GM19023 (cell line): ENCODE results near the gene KRT84.

Experiments used
- ATAC-seq: cut with Tn5 transposase; IDR thresholded peaks from one replicate; pipeline ENCODE4 v1.9.1; 2021; ENCODE audit warnings: mild to moderate bottlenecking, moderate library complexity; ENCODE audit not compliant: unreplicated experiment

Gene KRT84, protein sequence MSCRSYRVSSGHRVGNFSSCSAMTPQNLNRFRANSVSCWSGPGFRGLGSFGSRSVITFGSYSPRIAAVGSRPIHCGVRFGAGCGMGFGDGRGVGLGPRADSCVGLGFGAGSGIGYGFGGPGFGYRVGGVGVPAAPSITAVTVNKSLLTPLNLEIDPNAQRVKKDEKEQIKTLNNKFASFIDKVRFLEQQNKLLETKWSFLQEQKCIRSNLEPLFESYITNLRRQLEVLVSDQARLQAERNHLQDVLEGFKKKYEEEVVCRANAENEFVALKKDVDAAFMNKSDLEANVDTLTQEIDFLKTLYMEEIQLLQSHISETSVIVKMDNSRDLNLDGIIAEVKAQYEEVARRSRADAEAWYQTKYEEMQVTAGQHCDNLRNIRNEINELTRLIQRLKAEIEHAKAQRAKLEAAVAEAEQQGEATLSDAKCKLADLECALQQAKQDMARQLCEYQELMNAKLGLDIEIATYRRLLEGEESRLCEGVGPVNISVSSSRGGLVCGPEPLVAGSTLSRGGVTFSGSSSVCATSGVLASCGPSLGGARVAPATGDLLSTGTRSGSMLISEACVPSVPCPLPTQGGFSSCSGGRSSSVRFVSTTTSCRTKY

DNA sequence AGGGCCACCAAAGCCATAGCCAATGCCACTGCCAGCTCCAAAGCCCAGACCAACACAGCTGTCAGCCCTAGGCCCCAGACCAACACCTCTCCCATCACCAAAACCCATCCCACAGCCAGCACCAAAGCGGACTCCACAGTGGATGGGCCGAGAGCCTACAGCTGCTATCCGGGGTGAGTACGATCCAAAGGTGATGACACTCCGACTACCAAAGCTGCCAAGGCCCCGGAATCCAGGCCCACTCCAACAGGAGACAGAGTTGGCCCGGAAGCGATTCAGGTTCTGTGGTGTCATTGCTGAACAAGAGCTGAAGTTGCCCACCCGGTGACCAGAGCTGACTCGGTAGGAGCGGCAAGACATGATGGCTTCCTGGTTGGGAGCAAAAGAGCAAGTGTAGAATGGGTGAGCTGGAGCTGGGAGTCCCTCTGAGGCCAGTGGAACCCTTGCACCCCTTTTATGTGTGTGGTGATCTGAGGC lies at the start of gene KRT84:
Gene KRT84, minus strand, starts transcription at position 427 of the 477 bp plus-strand sequence. Its CDS starts 67 bp downstream, at position 360.
- no peak for ATAC-seq

DNA sequence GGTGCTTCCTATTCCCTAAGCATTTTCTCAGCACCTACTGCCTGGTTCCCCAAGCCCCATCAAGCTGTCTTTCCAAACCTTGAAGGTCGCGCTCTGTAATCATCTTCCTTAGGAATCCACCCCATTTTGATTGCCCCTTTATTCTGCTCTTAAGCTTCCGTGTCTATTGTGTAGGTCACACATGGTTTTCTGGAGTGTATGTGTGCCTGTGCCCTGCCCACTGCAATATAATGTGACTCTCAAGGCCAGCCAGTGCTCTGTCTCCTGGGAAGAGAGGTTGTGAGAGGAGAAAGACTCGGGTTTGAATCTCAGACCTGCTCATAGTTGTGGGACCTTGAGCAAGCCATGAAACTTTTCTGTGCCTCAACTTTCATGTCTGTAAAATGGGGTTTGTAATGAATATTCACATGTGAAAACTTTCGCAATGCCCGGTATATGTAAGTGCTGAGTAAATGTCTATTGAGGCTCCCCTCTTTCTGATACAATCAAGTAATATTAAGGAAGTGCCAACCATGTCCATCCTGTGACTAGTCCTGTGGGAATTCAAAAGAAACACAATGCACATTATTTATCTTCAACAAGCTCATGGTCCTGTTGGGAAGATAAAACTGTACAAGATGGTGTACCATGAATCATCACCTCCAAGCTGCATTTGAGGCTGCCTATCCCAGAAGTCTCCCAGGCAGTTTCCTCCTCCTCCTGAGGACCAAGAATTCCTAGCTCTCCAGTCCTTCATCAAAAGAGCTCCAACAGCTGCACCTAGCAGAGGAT lies 49.5 kb upstream of the KRT84 start:
- ATAC-seq, result no peak

DNA sequence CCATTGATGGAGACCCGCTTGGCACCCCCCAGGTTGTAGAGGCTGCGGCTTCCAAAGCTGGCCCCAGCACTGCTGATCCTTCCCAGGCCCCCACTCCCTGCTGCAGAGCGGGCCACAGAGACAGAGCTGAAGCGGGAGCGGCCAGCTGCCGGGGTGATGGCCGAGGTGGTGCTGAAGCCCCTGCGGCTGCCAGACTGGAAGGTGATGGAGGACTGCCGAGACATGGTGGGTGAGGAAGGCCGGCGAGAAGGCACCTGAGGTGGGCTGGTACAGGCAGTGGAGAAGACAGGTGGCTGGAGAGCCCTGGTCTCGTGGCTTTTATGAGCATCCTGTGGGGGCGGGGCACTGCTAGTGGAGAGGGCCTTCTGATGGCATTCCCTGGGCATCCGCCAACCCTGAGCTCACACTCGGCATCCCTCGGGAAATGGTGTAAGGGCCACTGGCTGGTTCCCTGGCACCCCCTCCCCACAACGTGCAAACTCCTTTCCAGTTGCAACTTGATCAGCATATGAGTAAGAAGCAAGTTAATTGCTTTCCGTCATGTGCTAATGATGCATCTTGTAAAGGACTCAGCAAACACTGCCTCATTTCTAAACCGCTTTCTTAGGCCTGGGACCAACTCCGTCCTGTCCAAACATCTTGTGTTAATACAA lies 48.8 kb upstream of the KRT84 start, which contains the start of gene KRT75:
Gene KRT75, minus strand, starts transcription at position 291 of the 653 bp plus-strand sequence. Its CDS starts 67 bp downstream, at position 224.
- no peak for ATAC-seq

DNA sequence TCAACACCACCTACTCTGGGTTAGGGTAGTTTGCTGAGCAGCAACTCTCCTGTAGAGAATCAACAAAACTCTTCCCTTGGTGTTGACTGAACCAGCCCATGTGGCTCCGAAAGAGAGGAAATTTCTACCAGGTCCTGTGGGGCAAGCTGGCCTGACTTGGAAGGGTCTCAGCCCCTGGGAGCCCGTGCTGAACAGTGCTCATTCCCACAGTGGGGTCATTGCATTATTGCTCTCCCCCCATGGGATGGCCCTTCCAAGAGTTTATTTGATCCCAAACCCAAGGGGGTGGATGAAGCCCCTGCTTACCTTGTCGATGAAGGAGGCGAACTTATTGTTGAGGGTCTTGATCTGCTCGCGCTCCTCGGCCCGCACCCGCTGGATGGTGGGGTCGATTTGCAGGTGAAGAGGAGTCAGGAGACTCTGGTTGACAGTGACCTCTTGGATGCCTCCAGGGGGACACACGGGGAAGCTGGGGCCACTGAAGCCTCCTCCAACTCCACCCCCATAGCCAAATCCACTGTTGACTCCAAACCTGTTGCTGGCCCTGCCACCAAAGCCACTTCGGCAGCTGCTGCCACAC lies 48.1 kb upstream of the KRT84 start:
- no peak for ATAC-seq

DNA sequence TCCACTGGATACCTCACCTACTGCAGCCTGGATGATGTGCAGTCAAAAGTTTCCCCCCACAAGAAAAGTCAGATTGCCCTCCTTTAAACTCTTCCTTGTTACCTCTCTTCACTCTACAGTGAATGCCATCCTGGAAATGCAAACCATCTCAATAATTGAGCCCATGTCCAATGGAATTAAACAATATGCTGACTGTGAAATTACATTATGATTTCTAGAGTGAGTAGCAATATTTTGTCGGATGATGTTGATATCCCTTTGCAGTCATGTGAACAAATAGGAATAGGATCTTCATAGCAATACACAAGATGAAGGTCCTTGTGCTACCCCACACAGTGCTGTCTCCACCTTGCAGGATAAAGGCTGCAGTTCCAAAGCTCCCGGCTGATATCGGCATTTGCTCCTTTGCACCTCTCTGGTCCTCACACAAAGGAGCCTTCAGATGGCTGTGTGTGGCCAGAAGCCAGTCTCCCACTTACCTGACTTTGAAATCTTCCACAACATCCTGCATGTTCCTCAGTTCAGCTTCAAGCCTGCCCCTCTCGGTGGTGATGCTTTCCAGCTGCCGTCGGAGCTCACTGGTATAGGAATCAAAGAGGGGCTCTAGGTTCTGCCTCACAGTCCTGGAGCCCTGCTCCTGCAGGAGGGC lies 47.2 kb upstream of the KRT84 start:
- ATAC-seq, result no peak

DNA sequence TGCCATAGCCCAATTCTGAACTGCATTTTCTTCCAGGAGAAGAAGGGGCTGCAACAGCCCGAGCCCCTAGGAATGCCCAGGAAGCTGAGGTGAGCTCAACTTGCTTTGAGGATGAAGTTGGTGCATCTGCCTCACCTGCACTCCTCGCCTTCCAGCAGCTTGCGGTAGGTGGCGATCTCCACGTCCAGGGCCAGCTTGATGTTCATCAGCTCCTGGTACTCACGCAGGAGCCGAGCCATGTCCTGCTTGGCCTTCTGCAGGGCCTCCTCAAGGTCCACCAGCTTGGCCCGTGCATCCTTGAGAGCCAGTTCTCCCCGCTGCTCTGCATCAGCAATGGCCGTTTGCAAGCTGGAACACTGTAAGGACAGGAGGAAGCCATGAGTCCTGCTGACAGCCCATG lies 42.7 kb upstream of the KRT84 start:
- no peak for ATAC-seq

DNA sequence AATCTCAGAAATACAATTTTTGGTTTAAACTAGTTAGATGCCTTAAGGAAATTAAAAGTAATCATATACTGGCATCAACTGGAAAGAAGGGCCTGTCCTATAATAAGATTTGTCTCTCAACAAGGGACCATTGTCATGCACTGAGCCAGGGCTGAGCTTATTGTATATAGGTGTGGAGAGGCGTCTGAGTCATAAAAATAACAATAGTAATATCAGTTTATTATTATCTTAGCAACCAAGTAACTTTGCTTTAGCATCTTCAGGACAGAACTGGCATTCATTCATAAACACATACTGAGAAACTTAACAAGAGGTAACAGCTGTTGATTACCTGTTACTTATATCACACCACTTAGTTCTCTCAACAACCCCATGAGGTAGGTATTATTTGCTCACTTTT lies 41.6 kb upstream of the KRT84 start:
- no peak for ATAC-seq

DNA sequence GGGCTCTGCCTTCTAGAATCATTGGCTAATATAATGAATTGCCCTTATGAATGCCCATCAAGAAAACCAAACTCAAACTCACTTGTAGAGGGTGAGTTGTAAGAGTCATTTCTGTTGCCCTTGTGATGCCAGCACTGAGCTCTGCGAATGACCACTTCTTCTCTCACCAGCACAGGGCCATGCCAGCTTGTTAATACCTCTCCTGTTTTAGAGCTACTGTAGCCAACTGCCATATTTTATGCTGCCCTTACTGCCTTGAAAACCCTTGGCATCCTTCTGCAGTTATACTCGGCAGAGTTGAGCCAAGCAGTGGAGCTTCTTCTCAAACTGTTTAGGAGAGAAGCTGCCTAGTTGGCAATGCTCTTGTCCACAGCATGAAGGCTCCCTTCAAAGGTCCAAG lies 40.6 kb upstream of the KRT84 start:
- no peak for ATAC-seq

DNA sequence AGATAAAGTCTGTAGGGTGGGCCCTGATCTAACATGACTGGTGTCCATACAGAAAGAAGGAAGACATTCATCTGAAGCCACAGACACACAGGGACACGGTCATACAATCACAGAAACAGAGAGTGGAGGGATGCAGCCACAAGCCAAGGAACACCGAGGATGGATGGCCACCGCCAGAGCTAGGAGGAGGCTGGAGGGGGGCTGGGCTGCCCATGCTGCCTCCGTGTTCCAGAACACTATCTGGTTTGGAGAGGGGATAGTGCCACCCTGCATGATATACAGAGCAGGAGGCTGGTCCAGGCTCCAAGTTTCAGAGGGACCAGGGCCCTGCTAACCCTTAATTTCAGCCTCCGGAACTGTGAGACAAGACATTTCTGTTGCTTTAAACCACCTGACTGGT lies 40.0 kb upstream of the KRT84 start:
- ATAC-seq, result no peak

DNA sequence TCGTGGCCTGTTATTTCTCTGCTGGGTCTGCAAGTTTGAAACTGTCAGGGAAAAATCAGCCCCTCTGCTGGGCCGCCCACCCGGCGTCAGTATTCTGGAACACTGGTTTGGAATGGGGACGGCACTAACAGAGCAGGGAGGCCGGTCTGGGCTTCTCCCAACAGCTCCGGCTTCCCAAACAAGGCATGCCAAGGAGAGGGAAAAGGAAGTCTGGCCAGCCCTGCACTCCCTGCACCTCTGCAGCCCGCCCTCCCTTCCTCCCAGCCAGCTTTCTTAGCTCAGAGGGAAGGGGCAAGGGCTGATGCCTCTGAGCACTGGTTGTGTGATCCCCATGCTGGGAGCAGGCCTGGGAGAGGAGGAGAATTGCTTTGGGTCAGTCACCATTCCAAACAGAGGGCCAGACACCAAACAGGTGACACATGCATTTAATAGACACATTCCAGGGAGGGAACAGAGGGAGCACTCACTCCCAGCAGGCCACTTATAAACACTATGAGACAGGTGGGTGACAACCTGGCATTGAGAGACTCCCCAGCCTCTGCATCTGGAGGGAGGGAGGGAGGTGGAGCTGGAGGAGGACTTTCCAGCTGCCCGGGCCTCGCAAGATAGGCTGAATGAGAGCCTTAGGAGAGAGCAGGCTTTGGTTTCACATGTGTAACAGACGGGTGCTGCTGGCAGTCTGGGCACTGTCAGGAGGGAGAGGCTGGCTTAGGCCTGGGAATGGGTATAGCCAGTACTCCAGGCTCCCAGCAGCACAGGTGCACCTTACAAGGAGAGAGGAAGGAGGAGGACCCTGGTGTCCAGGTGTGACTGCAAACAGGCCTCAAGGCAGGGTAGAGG lies 38.4 kb upstream of the KRT84 start:
- no peak for ATAC-seq

DNA sequence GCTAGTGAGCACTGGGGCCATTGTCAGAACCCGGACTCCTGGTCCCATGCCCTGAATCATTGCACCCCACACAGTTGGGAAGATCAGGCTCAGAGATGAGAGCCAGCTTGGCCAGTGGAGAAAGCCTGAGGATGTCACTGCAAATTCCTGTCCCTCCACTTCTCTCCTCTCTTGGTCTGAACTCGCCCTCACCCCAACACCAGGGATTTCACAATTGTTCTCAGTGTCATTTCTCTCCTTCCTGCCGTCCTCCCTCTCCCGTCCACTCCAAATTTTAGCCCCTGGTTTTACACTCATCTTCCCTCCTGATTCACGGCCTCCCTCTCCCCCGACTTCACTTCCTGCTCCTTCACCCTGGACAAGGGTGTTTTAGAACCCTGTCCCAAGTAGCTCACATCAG lies 37.6 kb upstream of the KRT84 start:
- no peak for ATAC-seq

DNA sequence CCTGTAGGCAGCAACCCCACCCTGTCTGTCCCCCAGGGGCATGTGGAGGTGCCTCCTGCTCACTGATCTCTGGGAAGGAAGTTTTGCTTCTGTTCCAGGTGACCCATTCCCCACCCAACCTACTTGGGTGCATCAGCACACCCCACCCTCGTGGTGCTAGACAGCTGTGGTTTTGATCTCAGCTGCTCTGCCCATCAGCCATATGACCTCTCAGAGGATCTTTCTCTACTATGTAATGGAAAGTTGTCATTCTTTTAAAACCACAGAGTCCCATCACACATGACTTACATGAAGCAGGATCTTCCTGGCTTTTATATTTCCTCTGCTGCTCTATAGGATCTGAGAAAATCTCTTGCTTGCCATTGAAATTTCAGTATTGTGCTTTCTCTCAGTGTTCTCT lies 34.2 kb upstream of the KRT84 start:
- no peak for ATAC-seq

DNA sequence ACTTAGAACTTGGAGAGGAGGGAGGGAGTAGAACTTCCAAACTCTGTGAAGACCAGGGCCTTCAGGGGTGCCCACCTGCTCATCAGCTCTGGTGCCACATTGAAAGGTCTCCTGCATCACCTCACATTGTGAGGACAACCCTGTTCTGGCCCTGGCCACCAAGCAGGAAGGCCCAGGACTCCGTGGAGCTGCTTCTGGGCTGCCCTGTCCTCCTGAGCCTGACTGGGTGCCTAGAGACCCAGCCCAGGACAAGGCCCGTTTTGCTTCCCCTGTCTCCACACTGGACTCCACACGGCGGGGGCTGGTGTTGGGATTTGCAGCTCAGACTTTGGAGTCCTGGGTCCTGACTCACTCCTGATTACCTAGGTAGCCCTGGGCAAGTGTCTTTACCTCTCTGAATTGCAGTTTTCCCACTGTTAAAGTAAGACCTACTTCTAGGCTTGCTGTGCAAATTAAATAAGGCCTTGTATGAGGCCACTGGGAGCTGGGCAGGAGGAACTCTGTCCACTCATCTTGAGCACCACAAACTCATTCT lies 33.2 kb upstream of the KRT84 start:
- ATAC-seq, result no peak

DNA sequence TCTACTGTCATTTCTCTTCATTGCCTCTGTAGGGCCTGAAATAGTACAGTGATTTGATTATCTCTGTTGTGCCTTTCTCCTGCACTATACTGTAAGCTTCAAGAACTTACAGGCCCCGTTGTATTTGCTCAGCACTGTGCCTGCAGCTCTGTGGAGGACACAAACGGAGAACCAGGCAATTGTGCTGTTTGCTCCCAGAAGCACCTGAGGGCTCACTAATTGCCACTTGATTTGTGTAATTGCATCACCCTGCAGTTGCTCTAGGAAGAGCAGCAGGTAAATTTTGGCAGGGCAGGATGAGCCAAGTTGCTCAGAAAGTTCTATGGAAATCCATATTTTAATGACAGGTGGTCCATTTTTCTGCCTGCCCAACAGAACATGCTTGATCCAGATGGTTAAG lies 32.3 kb upstream of the KRT84 start:
- no peak for ATAC-seq

DNA sequence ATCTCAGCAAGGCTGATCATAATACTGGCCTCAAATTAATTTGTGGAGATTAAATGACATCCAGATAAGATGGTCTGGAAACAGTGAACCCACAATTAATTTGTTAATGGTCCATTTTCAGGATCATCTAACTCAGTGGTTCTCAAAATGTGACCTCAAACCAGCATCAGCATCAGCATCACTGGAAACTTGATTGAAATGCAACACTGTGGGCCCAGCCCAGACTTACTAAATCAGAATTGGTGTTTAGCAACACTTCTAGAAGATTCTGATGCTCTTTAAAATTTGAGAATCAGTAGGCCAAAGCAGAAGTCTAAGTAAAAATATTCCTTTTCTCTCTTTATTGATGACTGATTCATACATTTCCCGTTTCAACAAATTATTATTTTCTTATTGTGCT lies 31.3 kb upstream of the KRT84 start:
- ATAC-seq, result no peak

DNA sequence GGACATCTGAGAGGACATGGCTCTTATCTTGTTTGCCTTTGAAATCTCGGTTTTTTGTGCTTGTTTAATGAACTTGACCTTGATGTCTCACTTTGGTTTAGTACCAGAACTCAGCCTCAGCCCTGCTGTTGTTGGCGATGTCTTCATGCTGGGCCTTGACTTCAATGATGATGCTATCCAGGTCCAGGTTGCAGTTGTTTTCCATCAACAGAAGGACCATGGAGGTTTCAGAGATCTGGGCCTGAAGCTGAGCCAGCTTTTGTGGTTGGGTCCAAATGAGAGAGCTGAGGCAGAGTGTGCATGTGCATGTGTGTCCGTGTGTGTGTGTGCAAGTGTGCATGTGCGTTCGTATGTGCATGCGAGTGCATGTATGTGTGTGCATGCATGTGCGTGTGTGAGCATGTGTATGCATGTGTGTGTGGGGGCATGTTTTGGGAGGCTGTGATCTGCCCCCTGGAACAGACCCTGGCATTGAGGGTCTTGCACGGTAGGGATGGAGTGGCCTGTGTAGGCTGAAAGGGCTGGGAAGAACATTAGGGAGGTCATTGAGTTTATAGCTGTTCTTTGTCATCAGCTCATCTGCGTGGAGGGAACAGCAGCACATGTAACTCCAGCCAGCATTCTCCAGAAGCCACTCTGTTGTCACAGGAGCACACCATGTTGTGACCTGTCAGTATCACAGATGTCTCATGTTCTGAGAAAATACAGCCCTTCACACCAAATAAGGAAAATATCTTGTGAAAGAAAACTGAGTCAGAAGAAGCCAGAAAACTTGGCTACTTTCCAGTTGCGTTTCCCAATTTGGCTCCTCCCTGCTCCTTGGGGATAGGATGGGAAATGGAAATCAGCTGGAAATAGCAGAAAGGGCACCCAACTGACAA lies 30.7 kb upstream of the KRT84 start:
- no peak for ATAC-seq

DNA sequence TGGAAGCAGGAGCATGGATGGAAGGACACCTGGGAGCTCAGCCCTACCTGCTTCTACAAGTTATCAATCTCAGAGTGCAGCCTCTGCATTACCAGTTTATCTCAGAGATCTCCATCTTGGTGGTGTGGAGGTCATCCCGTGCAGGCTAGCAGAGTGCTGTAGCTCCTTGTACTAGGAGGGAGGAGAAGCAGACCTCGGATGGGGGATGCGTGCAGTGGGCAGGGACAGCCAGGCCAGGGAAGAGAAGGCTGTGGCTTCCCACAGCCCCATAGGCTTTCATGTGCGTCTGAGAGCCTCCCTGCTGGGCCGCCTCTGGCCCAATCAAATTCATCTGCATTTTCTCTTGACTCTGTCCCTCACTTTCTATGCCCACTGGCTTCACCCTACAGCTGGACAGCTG lies 29.5 kb upstream of the KRT84 start:
- ATAC-seq, result no peak

DNA sequence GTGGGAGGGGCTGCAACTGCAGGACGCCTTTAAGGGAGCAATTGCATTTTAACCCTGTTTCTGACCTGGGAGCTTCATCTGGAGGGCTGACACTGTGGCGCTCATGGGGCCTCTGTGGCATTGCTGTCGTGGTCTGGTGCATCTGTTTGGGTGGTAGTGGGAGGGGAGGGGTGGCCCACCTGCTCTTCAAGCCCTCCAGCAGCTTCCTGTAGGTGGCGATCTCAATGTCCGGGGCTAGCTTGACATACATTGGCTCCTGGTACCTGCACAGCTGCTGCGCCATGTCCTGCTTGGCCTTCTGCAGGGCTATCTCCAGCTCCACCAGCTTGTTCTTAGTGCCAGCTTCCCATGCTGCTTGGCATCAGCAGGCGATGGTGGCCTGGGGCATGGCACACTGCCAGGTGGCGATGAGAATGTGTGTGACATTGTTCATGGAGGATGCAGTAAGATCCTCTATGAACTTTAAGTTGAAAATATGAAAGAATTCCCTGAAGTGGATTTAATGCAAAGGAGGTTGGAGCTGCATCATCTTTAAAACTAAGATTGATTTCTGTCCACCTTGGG lies 28.4 kb upstream of the KRT84 start:
- ATAC-seq, result no peak
